GM21515 (cell line): ENCODE measurements around the gene CCBE1.
A peak's percentile ranks its signal among the peaks of the same experiment; 100 is the strongest.

Experiments
- ATAC-seq: cut with Tn5 transposase; IDR thresholded peaks from one replicate; pipeline ENCODE4 v1.9.1; 2021; ENCODE audit not compliant: unreplicated experiment

CCBE1 gene

DNA sequence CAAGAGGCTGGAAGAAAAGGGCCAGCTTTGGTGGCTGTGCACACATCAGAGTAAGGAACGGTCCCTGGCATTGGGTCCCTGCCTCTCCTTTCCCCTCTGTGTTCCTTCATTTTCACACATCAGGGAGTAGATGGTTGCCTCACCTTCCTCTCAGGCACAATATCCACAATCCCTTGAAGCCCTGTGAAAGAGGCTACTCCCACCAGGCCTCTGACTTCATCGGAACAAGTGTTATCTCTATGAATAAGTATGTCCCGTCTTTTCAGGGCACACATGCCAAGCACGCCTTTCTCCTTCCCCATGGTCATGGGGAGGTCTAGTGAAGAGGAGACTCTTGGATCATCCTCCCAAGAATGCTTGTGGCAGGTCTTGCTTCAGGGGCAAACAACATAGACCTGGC, 277.0 kb downstream of the CCBE1 start:
- ATAC-seq: no peak

DNA sequence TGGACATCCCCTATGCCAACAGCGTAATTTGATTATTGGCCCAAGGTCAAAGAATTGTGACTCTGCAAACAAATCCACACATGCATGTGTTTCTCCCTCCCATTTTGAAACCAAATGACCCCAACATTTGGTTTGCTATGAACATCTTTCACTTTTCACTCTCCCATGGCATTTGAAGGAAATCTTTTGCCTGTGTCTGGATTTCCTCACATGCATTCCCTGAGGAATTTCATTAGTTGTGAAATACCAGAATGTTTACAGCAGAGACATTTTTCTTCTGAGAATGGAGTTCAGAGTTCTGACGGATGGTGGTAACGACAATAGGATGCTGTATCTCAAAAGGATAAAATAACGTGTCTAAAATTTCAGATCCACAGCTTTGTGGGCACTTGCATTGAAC, 277.8 kb downstream of the CCBE1 start:
- no peak for ATAC-seq

DNA sequence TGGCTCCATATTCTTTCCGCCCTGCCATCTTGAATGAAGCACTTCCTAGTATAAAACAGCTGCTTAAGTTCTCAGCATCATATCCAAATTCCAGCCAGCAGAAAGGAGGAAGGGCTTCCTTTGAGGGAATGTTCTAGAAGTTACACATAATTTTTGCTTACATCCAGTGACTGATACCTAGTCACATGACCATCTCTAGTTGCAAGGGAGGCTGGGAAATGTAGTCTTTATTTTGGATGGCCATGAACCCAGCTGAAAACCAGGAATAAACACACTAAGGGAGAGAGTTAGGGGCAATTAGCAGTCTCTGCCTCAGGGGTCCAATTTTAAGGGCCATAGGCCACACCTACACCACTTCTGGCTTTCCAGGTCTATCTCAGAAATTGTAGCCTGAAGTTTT, 280.4 kb downstream of the CCBE1 start:
- no peak for ATAC-seq

DNA sequence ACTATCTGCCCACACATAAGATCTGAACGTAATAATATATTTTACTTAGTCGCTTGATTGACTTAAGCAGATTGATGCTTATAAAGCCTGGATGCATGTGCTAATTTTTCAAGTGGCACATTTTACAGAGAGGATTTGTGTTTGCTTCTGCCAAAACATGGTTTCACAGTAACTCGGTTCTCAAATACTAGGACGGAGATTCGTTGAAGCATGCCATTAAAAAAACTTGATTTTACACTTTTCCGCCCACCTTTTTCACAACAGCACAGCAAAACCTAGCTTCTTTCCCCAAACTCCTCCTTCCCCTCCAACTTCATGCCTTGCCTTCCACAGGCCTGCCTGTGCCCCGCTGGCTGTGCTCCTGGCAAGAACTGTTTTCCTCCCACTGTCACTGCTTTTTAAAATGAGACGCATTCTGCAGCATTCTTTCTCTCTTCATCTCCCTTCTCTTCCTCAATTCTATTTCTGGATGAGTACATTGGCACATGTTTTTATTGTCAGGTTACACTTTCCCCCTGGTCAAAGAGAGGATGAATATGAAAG, 283.0 kb downstream of the CCBE1 start:
- ATAC-seq: no peak

DNA sequence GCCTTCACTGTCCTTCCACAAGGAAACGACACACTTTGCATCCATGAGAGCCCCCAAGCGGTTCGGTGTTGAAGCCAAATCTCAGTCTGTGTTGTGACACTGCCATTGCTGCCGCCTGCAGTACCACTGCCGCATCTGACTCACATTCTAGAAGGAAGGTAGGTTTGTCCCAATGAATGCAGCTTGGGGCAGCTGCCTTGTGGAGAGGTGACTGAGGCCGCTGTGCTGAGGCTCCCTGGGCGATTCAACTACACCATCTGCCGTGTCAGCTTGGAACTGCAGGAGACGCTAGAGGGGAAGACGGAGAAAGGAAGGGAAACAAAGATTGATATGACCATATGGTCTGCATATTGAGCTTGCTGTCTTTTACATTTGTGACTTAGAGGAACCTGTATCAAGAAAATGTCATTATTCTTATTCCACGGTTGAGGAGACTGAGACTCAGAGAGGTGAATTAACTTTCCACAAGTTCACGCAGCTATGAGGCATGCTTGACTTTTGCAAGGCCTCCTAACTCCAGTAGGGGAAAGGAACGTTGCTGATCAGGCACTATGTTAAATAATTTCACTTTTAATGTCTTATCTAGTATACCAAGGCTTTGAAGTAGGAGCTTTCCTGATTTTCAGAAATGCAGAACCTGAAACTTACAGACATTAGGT, 294.7 kb downstream of the CCBE1 start:
- peak; percentile 95 for ATAC-seq

DNA sequence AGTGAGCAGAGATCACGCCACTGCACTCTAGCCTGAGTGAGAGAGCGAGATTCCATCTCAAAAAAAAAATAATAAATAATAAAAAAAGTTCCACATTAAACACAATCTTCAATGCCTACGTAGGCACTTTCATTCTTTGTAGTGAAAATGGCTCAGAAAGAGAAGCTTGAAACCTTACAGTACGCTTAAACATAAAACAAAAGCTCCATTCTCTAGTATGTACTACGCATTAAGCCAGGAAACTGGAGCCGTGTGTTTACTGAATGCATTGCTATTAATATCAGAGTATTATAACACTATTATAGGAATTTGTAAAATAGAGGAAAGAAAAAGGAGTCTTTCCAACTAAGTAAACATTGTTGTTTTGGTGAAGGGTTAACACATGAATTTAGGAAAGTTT, 296.8 kb downstream of the CCBE1 start:
- ATAC-seq: no peak

DNA sequence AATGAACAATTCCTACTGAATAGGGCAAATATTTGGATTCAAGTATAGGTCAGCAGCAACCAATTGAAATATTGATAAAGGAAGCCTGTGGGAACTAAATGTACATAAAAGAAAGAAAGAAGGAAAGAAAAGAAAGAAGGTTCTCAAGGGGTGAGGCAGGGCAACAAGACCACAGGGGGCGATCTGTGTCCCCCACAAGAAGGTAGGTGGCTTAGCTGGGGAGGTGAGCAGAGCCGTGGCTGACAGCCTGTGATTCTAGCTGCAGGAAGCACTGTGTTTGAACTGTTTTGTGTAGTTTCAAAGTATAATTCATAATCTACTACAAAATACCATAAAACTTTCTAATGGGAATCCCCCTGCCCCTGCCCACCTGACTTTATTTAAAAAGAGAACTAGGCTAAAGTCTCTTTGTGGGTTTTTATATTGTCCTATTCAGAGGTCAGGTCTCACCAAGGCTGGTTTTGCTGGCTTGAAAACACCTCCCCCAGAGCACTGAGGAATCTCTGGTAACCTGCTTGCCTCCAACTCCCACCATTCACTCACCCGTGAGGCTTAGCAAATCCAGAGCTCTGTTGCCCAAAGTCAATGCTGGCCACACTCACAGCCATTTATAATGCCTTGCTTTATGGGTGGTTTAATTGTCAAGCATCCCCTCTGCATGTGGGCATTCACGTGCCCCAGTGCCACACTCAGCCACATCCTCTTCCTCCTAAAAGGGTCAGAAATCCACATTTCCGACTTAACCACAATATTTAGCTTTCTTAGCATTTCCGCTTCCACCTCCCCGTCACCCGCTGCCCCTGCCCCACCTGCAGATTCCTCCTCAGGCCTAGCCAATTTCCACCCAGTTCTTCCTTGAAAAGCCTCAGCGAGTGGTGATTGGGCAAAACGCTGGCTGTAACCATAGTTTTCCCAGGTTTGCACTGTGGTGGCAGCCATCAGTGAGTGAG, 301.7 kb downstream of the CCBE1 start:
- no peak for ATAC-seq

DNA sequence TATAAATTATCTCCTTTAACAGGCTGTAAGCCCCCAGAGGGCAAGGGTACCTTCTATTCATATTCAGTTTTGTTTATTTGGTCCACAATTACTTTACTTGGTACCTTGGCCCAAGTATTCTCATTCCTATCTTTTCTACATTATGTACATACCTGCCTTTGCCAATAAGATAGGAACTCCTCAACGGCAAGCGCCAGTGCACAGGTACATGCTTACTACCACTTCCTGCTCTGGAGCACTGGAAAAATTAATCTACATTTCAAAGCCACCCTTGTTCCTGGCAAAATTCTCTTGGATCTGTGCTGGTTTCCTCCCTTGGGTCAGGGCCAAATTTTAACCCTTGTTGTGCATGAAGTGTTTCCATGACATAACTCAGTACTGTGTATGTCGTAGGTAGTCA, 303.8 kb downstream of the CCBE1 start:
- ATAC-seq: no peak

DNA sequence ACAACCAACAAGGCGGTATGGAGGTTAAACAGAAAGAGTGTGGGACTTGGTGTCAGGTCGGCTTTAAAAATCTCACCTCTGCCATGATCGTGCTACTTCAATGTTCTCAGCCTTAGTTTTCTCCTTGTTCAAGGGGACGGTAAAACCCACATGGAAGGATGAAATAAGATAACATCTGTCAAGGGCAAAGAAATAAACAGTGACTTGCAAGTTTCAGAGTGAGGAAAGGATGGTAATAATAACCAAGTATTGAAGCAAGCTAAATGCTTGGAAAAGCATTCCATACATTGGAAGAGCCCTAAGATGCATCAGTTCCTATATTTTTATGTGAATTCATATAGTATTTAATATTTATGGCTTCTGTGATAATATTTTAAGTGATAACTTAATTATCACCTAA, 308.4 kb downstream of the CCBE1 start:
- no peak for ATAC-seq

DNA sequence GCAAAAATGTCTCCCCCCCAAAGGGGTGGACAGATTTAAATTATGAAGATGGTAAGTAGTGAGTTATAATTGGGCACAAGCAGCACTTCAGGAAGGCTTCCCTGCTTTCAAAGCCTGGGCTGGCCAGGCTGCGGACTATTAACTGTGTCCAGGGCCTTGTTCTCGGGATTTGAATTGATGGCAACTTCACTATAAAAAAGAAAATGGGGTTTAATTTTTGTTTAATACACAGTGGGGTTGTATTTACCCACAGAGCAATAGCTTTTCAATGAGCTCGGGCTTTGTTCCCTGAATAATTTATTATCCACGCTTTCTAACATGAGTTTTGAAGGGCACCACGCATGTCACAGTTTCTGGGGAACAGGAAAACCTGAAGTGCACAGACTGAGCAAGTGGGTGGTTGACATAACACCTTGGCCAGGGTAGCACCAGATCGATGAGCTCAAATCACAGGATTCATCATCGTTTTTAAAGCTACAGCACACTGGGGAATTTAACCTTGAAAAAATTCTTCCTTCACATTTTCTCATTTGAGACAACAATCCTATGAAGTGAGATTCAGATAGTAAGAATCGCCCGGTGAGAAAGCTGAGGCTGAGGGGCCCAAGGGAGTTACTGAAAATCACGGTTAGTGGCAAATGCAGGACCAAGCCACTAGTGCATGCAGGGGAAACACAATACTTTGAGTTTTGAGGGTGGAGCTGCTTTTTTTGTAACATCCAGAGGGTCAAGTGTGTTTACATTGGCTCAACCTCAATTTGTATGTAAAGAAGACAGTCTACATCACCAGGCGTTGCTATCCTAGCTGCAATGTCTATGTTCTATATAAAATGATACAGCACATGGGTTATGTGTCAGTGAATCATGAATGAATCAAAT, 309.3 kb downstream of the CCBE1 start:
- no peak for ATAC-seq

DNA sequence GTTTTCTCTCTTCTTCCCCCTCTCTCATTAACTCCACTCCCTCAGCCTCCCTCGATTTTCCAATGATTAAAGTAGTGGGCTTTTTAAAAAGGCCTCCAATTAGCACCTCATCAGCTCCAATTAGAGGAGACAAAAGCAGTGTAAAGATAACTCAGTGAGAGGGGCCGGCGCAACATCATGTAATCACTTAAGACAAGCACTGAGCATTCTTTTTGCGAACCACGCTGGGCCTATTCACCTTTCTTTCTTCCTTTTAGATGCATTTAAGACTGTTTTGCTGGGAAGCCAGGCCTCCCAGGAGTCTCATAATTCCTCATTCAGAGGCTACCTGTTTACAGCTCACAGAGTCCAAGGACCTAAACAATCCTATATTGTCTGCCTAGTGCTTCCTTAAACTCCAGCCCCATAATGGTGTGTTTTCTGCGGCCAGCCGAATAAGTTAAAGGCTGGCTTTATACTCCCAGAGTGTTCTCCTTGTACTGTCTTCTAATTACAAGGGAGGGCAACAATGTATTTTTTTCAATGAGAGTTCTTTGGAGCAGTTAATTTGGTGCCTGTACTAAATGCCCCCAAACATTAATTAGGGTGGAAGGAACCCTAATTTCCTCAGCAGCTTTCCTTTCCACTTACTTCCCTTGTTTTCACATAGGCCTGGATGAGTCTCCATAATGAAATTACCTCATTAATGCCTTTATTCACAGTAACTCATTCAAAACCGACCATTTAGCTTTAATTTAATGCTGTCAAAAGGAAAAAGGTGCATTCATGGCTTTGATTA, 310.1 kb downstream of the CCBE1 start:
- ATAC-seq: no peak

DNA sequence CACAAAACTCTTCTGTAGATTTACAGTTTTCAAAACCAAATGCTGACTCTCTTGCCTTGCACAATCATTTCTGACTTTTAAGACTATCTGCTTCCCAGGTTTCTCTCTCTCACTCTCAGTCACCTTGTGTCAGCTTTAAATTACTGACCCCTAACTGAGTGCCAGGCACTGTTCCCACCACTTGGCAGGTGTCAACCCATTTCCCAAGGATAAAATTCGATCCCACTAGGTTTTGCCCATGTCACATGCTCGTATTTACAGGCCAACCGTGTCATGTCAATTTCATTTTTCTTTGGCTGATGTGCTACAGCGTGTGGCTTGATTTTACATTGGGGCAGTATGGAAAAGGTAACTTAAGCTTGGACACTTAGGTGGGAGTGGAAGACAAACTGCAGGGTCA, 312.0 kb downstream of the CCBE1 start:
- no peak for ATAC-seq

DNA sequence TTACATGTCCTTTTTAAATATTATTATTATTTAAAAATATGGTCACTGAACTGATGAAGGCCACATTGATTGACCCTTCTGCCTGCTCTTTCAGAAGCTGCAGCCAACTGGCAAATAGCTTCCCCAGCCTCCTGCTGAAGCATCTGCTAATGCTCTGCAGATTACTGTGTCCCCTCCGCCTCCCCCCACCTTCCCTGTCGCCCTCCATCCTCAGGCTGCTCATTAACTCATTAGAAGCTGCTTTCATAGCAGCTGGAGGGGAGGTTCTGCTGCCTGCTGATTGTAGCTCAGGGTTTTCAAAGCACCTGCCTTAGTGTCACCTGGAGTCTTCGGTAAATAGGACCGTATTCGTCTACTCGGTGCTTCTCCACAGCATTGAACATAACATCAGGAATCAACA, 313.4 kb downstream of the CCBE1 start:
- no peak for ATAC-seq

DNA sequence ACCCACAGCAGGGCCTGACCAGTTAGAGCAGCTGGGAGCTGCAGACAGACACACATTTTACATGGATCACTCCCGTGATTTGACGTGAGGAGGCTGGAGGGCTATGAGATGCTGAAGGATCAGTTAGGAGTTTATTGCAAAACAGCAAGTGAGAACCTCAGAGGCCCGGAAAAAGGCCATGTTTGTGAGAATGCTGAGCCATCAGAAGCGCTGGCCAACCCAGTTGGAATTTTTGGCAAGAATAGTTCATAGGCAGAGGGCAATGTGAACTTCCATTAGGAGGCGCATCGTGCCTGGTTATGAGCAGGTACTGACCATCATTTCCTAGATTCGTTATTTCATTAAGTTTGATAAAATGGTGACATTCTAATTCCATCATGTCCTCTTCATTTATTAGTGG, 314.8 kb downstream of the CCBE1 start:
- ATAC-seq: no peak

DNA sequence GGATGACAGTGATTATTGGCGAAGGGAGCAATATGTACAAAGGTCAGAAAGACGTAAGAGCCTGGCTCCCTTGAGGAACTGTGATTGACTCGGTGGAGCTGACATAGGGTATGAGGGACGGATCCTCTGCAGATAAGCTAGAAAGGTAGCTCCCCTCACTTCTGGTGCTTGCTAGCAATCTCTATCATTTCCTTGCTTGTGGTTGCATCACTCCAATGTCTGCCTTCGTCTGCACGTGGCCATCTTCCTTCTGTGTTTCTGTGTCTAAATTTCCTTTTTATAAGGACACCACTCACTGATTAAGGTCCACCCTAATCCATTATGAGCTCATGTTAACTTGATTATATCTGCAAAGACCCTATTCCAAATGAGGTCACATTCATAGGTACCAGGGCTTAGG, 315.3 kb downstream of the CCBE1 start:
- ATAC-seq: no peak
